HUES48 (cell line): ENCODE measurements around the gene RAB7A.

Experiments used
- H3K27ac ChIP-seq: one replicate; pipeline ENCODE4 v1.7.0; 2013; ENCODE audit warnings: low read depth, low read length, inconsistent platforms
- H3K27me3 ChIP-seq: 2 replicates; pipeline ENCODE4 v1.6.1; 2013; ENCODE audit warnings: mild to moderate bottlenecking, low read length; ENCODE audit not compliant: control insufficient read depth, insufficient read depth
- H3K36me3 ChIP-seq: 2 replicates; pipeline ENCODE4 v1.6.1; 2013; ENCODE audit warnings: low read length; ENCODE audit not compliant: control insufficient read depth, insufficient read depth
- H3K4me1 ChIP-seq: 2 replicates; pipeline ENCODE4 v1.6.1; 2013; ENCODE audit warnings: mild to moderate bottlenecking, low read length; ENCODE audit not compliant: control insufficient read depth, insufficient read depth
- H3K4me3 ChIP-seq: 2 replicates; pipeline ENCODE4 v1.5.1; 2013; ENCODE audit warnings: mild to moderate bottlenecking, low read depth, low read length
- H3K9ac ChIP-seq: 2 replicates; pipeline ENCODE4 v1.6.1; 2013; ENCODE audit warnings: mild to moderate bottlenecking, low read depth, low read length, moderate library complexity
- H3K9me3 ChIP-seq: 2 replicates; pipeline ENCODE4 v1.6.1; 2013; ENCODE audit warnings: low read length; ENCODE audit not compliant: control insufficient read depth, insufficient read depth

The RAB7A gene

DNA sequence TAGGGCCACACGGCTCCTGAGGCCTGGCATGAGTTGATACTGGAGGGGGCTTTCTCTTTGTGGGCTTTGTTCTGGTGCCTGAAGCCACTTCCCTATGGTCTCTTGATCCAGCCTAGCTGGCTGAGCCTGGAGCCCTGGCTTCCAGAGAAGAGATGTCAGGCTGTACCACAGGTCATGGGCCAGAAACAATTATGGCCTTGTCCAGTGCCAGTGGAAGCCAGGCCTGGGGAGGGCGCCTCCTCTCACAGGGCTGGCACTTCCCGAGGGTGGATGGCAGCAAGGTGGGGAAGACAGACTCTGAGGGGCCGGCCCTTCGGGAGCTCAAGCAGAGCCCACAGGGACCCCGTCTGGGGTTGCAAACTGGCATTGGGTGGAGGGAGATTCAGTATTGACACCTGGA, 118.5 kb downstream of the RAB7A start:
- H3K4me3 ChIP-seq: no peak overlapping the region
- H3K9me3 ChIP-seq: no peaks in the 10 kb centered on the region
- no peaks in the 10 kb centered on the region for H3K27me3 ChIP-seq
- no peak overlapping the region for H3K9ac ChIP-seq
- H3K27ac ChIP-seq: no peak overlapping the region
- no peaks in the 10 kb centered on the region for H3K36me3 ChIP-seq
- H3K4me1 ChIP-seq: peaks cover 6% of the 10 kb centered on the region

DNA sequence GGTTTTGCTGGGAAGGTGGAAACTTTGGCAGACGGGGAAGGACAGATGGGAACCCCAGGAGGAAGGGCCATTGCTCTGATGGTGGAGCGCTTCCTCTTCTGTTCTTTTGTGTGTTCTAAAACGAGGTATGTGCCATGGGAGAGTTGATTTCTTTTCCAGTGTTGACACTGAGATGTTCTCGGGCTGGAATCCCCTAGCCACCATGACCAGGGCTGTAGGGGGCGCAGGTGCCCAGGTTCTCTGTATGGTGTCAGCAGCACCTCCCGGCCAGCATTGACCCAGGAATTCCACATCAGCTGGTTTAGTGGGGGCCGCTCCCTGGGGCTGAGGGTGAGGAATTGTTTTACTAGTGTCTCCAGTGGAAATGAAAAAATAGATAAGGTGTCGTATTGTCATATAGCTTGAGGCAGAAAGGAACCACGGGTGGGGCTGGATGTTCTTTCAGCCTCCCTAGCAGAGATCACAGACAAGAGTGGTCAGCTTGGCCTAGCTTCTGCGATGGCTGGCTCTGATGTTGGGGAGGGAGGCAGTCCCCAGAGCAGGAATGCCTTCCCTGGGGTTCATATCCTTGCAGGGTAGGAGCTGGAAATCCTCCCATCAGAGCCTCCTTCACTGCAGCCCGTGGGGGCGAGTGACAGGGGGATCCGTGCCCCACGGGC, 119.3 kb downstream of the RAB7A start:
- peaks cover 6% of the 10 kb centered on the region for H3K4me1 ChIP-seq
- no peaks in the 10 kb centered on the region for H3K36me3 ChIP-seq
- no peak overlapping the region for H3K9ac ChIP-seq
- no peaks in the 10 kb centered on the region for H3K9me3 ChIP-seq
- peak overlapping the region; percentile 58 for H3K4me3 ChIP-seq
- no peak overlapping the region for H3K27ac ChIP-seq
- H3K27me3 ChIP-seq: no peaks in the 10 kb centered on the region

DNA sequence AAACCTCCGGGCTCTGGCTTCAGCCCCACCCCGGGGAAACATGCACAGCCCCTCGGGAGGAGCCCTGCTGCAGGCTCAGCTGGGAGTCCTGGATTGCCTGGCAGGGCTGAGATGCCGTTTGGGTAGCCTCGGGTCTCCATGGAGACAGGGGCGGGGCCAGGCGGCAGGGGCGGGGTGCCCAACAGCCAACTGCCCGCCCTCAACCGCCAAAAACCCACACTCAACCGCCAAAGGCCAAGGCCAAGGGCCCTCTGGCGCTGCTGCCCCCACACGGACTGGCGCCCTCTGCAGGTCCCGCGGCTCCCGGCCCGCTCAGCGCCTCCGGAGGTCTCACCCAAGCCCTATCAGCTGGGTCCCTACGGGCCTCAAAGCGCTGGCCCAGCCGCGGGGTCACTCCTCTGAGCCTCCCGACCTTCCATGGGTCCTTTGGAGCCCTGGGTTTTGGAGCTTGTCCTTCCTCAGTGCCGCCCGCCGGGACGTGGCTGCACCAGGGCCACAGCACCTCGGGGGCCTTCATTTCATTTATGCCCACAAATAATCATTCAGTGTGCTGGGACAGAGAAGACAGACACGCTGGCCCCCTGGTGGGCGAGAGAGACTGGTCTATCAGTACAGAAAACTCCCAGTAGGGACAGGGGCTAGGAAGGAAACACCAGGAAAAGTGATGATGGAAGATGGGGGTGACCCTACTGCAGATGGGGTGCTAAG, 119.9 kb downstream of the RAB7A start:
- Histone ChIP-seq H3K9ac (no peak overlapping the region), H3K36me3 (no peaks in the 10 kb centered on the region), H3K9me3 (no peaks in the 10 kb centered on the region), H3K27me3 (no peaks in the 10 kb centered on the region), H3K27ac (no peak overlapping the region), H3K4me3 (peak overlapping the region; percentile 58), H3K4me1 (peaks cover 6% of the 10 kb centered on the region)

DNA sequence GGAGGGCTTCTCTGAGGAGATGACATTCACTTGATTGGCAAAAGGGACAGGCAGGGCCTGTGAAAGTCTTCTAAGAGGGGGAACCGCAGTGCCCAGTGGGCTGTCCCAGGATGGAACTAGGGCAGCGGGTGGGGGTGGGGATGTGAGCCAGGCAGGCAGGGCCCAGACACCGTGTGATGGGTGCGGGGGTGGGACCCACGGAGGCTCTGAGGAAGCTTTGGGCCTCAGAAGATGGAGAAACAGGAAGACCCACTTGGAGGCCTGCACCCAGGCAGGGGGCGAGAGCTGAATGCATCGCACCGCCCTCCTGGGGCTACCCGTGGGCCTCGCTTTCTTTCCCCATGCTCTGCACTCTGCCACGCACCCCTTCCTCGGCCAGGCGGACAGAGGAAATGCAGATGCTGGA, 120.5 kb downstream of the RAB7A start:
- Histone ChIP-seq H3K27me3 (no peaks in the 10 kb centered on the region), H3K4me3 (no peak overlapping the region), H3K36me3 (no peaks in the 10 kb centered on the region), H3K9ac (no peak overlapping the region), H3K9me3 (no peaks in the 10 kb centered on the region), H3K4me1 (peaks cover 6% of the 10 kb centered on the region), H3K27ac (no peak overlapping the region)

DNA sequence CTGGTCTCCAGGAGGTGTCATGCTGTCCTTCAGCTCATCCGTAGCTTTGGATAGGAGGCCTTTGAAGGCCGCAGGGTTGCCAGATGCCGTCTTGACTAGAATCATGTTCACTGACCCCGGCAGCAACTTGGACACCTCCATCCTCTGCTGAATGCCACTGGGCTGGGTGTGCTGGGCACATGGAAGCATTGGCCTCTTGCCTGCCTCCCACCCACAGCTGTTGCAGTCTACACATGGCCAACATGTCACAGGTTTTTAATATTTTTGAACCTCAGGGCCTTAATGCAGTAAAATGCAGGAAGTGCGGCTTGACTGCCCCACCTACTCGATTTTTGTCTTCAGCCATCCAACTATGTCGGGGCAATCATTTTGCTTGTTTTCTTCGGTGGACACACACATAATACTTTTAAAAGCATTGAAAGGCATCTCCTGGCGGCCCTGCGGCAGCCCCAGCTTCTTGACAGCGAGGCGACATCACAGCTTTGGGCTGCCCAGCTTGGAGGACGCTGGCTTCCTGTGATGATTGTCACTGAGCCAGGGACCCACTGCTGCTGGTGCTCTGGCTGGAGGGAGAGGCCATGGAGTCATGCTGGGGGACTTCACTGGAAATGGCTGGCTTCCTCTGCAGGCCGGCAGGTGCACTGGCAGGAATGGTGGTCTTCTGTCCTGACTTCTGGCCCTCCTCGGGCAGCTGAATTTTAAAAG, 121.8 kb downstream of the RAB7A start:
- Histone ChIP-seq H3K27ac (no peak overlapping the region), H3K36me3 (no peaks in the 10 kb centered on the region), H3K9ac (no peak overlapping the region)

DNA sequence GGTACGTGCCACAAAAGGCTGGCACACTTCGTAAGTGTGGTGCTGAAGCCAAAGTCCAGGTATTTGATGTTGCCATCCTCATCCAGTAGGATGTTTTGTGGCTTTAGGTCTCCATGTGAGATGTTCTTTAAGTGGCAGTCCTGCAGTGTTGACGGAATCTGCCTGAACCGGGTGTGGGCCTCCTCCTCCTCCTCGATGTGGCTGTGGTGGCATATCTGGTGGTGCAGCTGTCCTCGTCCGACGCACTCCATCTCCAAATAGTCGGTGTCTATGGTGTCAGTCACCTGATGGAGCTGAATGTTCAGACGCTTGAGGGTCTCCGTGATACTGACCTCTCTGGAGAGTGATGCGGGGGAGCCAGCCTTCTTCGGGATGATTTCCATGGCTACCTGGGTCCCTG, 123.0 kb downstream of the RAB7A start:
- Histone ChIP-seq H3K27me3 (no peaks in the 10 kb centered on the region), H3K4me3 (no peak overlapping the region), H3K36me3 (no peaks in the 10 kb centered on the region), H3K4me1 (peaks cover 6% of the 10 kb centered on the region), H3K9me3 (peaks cover 9% of the 10 kb centered on the region; the same call in 1 of the 2 replicates), H3K9ac (no peak overlapping the region), H3K27ac (no peak overlapping the region)

More for the DNA sequence above, 121.8 kb downstream of the RAB7A start:
- Histone ChIP-seq H3K4me3 (no peak overlapping the region), H3K9me3 (0 out of 2 replicates have a peak, but pooled peaks cover 4% of the 10 kb centered on the region), H3K27me3 (no peaks in the 10 kb centered on the region), H3K4me1 (peaks cover 6% of the 10 kb centered on the region)

DNA sequence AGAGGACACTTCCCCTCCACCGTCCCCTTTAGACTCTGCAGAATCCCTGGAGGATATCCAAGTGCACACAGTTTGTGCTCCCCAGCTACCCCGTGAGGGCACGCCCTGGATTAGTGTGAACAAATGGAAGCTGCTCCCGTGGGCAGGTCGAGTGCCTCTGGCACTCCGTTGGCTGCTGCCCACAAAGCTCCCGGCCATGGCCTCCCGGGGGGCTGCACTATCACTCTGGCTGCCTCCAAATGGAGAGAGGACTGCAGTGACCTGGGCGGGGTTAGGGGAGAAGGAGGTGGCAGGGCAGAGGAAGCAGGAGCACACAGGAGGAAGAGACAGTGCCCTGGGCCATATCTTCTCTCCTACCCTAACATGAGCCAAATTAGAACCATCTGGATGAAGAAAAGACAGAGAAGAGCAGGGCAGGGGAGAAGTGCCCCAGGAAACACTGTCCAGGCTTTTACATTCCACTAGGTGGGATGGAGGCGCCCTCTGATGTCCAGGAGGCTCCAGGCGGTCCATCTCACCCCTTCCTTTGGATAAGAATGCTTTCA, 124.0 kb downstream of the RAB7A start:
- Histone ChIP-seq H3K36me3 (no peaks in the 10 kb centered on the region), H3K9ac (no peak overlapping the region), H3K9me3 (peaks cover 19% of the 10 kb centered on the region), H3K4me3 (no peak overlapping the region), H3K27me3 (no peaks in the 10 kb centered on the region), H3K4me1 (peaks cover 6% of the 10 kb centered on the region), H3K27ac (no peak overlapping the region)

DNA sequence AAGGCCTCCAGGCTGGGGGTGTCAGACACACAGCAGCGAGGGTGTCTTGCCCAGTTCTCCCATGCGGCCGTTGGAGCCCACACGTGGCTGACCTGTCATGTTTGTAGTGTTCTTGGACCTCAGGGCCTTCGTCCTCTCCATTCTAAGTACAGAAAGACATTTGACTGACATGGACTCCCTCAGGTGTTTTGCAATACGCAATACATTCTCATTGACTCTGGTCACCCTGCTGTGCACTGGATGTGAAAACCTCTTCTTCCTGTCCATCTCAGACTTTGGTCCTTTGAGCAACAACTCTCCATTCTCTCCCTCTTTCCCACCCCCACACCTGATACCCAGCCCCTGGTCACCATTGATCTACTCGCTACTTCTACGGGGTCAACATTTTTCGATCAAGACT, 124.6 kb downstream of the RAB7A start:
- Histone ChIP-seq H3K36me3 (no peaks in the 10 kb centered on the region), H3K9ac (no peak overlapping the region), H3K4me3 (no peak overlapping the region), H3K27ac (no peak overlapping the region), H3K9me3 (peaks cover 23% of the 10 kb centered on the region), H3K27me3 (no peaks in the 10 kb centered on the region), H3K4me1 (peaks cover 3% of the 10 kb centered on the region; the same call in 1 of the 2 replicates)

DNA sequence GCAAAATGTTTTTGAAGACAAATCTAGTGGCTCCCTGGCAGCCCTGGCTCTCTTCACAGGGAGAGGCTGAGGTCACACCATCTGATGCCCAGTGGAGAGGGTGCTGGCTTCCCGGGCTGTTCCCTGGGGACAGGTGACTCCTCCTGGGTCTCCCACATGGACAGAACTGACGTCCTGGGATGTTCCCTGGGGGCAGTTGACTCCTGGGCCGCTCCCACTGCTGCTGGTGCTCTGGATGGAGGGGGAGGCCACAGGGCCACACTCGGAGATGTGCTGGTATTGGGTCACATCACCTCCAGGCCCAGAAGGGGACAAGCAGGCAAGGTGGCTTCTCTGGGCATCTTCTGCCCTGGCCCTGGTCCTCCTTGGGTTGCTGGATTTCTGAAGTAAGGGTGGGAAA, 125.6 kb downstream of the RAB7A start:
- no peak overlapping the region for H3K4me3 ChIP-seq
- H3K27ac ChIP-seq: no peak overlapping the region
- peaks cover 27% of the 10 kb centered on the region for H3K9me3 ChIP-seq
- no peak overlapping the region for H3K9ac ChIP-seq
- H3K36me3 ChIP-seq: no peaks in the 10 kb centered on the region
- no peaks in the 10 kb centered on the region for H3K27me3 ChIP-seq
- 0 out of 2 replicates have a peak, but pooled peaks cover 2% of the 10 kb centered on the region for H3K4me1 ChIP-seq

DNA sequence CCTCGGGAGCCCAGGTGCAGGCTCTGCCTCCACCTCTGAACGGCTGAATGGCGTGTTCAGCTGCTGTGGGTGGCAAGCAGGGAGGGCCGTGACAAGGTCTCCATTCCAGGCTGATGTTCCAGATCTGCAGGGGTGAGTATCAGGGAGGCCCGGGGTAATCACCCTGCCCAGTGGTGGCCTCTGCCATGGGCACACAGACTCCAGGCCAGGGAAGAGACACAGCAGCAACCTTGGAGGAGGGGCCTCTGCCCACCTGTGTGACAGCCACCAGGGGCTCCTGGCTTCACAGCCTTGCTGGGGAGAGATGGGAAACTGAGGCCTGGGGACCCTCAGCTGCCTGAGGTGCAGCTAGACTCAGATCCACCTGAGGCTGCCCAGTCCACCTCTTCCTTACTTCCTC, 127.8 kb downstream of the RAB7A start:
- Histone ChIP-seq H3K36me3 (no peaks in the 10 kb centered on the region), H3K4me1 (no peaks in the 10 kb centered on the region), H3K9me3 (peaks cover 38% of the 10 kb centered on the region), H3K9ac (no peak overlapping the region), H3K27me3 (no peaks in the 10 kb centered on the region), H3K4me3 (no peak overlapping the region), H3K27ac (no peak overlapping the region)

DNA sequence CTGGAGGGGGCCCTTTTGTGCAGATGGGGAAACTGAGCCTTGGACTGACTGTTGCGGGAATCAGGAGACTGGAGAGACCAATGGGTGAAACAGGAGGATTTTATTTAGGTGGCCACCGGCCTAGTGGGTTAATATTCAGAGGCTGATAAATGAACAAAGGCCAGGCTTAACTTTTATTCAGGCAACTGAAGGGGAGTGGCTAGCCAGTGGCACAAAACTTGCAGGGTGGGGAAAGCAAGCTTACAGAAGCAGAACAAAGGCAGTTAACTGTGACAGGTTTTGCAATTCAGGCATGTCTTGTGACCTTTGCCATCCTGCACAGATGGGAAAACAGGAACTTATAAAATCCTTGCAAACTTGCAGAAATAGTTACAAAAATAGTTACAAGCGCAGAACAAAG, 128.5 kb downstream of the RAB7A start:
- Histone ChIP-seq H3K27me3 (no peaks in the 10 kb centered on the region), H3K36me3 (no peaks in the 10 kb centered on the region), H3K9me3 (peaks cover 45% of the 10 kb centered on the region), H3K27ac (no peak overlapping the region), H3K9ac (no peak overlapping the region), H3K4me1 (no peaks in the 10 kb centered on the region), H3K4me3 (no peak overlapping the region)
